ENCODE measurements around the gene PIERCE2.
"Not testable (repeated sequence)": the region's sequence is repeated elsewhere in the genome, so short reads cannot be mapped to it uniquely, and the experiment has no call there.

- TF ChIP-seq CTCF (IDR thresholded peaks at IDR 0.05; ENCODE audit: poor library complexity); EZH2 (IDR thresholded peaks at IDR 0.05; ENCODE audit: borderline replicate concordance): not testable (repeated sequence)
Observed at GRCh38 chr15:55400050-55400449, 8.2 kb upstream of the PIERCE2 start.
